GM19239 (cell line): Measurements from ENCODE around the gene GLP2R.

Experiments
- DNase-seq: peaks from one replicate; pipeline ENCODE4 v3.0.0; 2011; ENCODE audit warnings: low spot score; ENCODE audit not compliant: insufficient read length
- FAIRE-seq: peaks from 2 replicates; lab custom pipeline; 2011; peaks lifted over from hg19 to GRCh38; lab: Jason Lieb, UNC

Gene GLP2R

DNA sequence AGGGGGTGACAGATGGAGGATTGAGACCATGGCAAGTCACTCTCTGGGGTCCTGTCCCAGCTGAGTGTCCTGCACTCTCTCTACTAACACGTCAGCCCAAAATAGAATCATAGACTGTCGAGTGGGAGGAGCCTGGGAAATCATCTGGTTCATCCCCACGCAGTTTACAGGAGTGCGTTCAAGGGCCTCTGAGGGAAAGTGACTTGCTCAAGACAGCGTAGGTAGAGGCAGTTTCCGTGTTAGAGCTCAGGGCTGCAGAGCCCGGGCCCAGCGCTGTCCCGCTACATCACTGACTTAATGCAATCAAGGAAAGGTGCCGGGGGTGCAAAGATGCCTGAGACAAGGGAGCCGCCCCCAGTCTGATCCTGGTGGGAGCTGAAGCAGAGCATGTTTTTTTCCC lies 14.2 kb upstream of the GLP2R start:
- no peak for FAIRE-seq
- no peak for DNase-seq

- FAIRE-seq = no peak
- DNase-seq = no peak
Observed at GRCh38 chr17:9813166-9813565, 12.6 kb upstream of the GLP2R start.

GRCh38 chr17:9814337-9814945 lies 11.3 kb upstream of the GLP2R start:
- FAIRE-seq (no peak), DNase-seq (no peak)

- DNase-seq (no peak), FAIRE-seq (no peak)
Observed at GRCh38 chr17:9816472-9816871, 9.3 kb upstream of the GLP2R start.

GRCh38 chr17:9817086-9817485 lies 8.6 kb upstream of the GLP2R start:
- no peak for FAIRE-seq

GRCh38 chr17:9818760-9819159 lies 7.0 kb upstream of the GLP2R start:
- DNase-seq (no peak), FAIRE-seq (no peak)

More at GRCh38 chr17:9817086-9817485, 8.6 kb upstream of the GLP2R start:
- no peak for DNase-seq

DNA sequence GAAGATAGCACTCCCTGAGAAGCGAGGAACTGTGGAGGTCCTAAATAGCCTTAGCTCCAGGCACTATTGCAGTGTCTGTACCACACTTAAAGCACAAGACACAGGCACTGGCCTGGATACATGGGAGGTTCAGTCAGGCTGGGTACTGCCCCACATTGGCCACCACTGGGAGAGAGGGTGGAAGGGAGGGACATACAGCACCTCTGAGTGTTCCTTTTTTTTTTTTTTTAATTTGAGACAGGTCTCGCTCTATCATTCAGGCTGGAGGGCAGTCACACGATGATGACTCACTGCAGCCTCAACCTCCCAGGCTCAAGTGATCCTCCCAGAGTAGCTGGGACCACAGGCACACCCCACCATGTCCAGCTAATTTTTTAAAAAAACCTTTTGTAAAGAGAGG lies 5.3 kb upstream of the GLP2R start:
- no peak for FAIRE-seq
- DNase-seq = no peak

DNA sequence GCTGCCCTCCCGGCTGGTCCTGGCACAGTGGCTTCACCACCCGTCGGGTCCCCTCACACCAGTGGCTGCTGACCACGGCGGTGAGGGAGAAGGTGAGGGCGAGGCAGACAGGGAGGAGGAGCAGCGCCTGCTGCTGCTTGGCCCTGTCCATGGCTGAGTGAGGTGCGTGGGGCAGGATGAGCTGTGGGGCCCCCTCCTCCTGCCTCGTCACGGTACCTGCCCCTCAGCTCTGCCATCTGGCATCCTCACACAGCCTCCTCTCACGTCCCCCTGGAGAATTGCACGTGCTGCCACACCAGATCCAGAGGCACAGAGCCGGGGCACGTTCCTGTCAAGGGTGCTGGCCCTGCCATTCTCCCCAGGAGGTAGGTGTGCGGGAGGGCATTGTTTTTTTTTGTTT lies 3.8 kb upstream of the GLP2R start, which contains the start of gene GSG1L2:
GSG1L2 (minus strand) TSS at position 159 of the 400 bp plus-strand sequence; CDS start at position 151, 8 bp downstream.
- FAIRE-seq (no peak), DNase-seq (no peak)

DNA sequence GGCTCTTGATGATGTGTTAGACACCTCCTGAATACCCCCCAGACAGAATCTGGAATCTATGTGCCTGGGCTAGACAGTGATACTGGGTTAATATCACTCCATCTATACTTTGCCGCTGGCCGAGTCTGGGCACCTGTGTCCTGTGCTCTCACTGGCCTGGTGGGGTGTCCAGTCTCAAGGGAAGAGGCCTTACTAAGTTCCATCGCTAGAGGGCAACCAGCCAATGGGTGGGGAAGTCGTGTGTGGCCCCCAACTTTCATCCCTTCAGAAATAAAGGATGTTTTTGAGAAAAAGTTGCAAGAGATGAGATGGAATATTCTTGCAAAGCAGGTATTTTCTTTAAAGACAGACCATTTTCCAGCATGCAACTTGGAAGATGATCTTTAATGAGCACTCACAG lies 1.6 kb upstream of the GLP2R start:
- DNase-seq = no peak
- FAIRE-seq = no peak

DNA sequence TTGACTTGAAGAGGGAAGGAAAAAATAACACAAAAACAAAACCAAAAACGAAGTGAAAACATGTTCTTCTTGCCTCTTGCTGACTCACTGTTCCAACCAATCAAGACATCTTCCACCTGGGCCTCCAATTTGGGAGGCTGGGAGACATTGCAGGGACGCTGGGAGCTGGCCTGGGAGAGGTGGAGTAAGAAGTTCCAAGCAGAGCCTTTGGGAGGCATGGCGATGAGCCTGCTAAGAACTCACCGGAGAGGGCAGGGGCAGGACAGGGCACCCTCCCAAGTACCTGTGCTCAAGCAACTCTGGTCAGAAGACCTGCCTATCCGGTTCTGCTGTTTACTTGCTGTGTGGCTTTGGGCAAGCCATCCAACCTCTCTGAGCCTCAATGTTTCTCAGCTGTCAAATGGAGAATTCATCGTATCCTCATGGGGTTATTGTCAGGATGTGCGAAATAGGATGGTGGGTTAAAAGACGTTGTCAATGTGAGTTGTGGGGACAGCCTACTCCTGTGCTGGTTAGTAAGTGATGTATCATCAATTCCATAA lies 856 bp upstream of the GLP2R start:
- FAIRE-seq (no peak), DNase-seq (no peak)

DNA sequence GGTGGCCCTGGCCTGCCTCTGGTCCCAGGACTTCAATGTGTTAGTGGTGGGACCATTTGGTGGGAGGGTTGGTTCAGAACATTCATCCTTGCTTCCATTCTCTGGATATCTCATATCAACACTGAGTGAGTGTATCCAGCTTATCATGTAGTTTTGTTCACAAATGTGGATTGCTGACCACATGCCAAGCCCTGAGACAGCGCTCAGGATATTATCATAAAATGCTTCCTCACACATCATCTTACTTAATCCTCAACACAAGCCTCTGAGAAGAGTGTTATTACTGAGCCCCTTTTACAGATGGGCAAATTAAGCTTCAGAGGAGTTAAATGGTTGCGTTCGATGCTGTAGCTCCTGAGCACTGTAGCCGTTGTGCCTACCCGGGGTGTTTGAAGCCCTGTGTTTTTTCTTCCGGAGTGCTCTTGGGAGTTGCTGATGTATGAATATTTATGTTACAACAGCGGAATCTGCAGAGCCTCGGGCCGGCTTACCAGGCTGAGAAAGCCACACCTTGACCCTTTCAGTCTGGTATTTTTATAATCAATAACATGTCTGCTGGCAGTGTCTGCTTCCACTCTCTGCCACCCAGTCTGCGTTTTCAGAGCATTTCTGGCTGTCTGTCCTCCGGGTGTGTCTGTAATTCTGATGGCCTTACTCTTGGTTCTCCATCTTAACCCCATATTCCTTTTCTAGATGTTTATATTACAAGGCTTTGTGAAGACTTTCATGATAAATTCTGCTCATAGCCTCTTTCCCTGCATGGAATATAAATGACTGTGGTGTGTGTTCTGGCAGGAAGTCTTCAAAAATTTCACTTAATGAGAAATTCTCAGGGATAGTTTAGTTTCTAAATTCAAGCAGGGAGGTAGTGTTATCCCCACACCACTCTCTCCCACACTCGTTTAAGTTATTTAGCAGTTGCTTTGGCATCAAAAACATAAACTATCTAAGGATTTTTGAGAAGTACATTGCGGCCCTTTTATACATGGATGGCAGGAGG lies 2.9 kb downstream of the GLP2R start:
- no peak for DNase-seq
- FAIRE-seq = no peak

GRCh38 chr17:9829343-9829742 lies 3.6 kb downstream of the GLP2R start:
- no peak for FAIRE-seq

GRCh38 chr17:9830711-9831110 lies 5.0 kb downstream of the GLP2R start:
- no peak for FAIRE-seq
- no peak for DNase-seq

More at GRCh38 chr17:9829343-9829742, 3.6 kb downstream of the GLP2R start:
- no peak for DNase-seq

DNA sequence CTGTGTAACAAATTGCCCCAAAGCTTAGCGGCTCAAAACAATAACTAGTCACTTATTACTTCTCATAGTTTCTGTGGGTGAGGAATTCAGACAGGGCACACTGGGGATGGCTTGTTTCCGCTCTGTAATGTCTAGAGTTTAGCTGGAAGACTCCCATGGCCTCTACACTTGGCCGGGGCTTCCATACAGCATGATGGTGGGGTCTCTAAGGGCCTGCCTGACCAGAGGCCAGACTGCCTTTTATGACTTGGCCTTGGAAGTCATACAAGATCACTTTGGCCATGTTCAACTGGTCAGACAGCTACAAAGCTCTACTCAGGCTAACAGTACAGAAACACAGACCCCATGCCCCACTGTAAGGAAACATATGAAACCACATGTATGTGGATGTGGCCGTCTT lies 8.2 kb downstream of the GLP2R start:
- no peak for FAIRE-seq
- DNase-seq = no peak

- no peak for FAIRE-seq
Observed at GRCh38 chr17:9837551-9838471, 12.1 kb downstream of the GLP2R start.

DNA sequence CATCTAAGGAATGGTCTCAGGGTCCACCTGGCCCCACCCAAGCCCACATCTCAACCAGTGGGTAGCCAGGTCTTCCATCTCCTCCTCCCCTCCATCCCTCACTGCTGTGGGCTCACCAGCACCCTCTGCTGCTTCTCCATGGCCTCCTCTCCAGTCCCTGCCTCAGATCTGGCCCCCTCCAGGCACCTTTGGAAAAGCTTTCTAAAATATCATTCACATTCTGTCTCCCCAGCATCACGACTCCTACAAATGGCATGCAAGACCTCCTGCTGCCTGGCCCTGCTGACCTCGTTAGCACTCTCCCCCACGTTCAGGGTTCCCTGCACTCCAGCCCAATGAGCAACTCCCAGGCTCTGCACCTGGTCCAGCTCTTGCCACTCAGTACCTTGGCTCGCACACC lies 13.7 kb downstream of the GLP2R start:
- no peak for DNase-seq
- no peak for FAIRE-seq

More at GRCh38 chr17:9837551-9838471, 12.1 kb downstream of the GLP2R start:
- DNase-seq = no peak

GRCh38 chr17:9842057-9842758 lies 16.5 kb downstream of the GLP2R start:
- FAIRE-seq (no peak), DNase-seq (no peak)

GRCh38 chr17:9843152-9844010 lies 17.7 kb downstream of the GLP2R start:
- FAIRE-seq (no peak), DNase-seq (no peak)
